Type B pancreatic cell (in vitro differentiated cells): ENCODE measurements around the gene GALNT13. TPM values are rescaled to one million over a fixed set of nuclear protein-coding genes. Genes with fewer than 3 reads are reported as not detected.
A peak's percentile ranks its signal among the peaks of the same experiment; 100 is the strongest.

Source experiments
- DNase-seq: peaks from one replicate; pipeline ENCODE4 v3.0.0; 2021; ENCODE audit warnings: mixed read lengths; ENCODE audit not compliant: unreplicated experiment; ENCODE audit errors: extremely low spot score
- H3K27ac Mint-ChIP-seq: 2 replicates; pipeline ENCODE4 v1.8.0; 2021; ENCODE audit warnings: mild to moderate bottlenecking, mixed read lengths
- H3K27me3 Mint-ChIP-seq: 2 replicates; pipeline ENCODE4 v1.8.0; 2021; ENCODE audit warnings: mixed read lengths
- H3K36me3 Mint-ChIP-seq: 2 replicates; pipeline ENCODE4 v1.8.0; 2021; ENCODE audit warnings: mixed read lengths
- H3K4me1 Mint-ChIP-seq: one replicate; pipeline ENCODE4 v1.8.0; 2021; ENCODE audit warnings: mixed read lengths; ENCODE audit not compliant: unreplicated experiment
- H3K4me3 Mint-ChIP-seq: 2 replicates; pipeline ENCODE4 v1.8.0; 2021; ENCODE audit warnings: mild to moderate bottlenecking, mixed read lengths
- H3K9me3 Mint-ChIP-seq: 2 replicates; pipeline ENCODE4 v1.8.0; 2021; ENCODE audit warnings: mixed read lengths
- total RNA-seq: library from RNA; stranded (reverse); gene quantifications from 2 replicates; pipeline ENCODE4 v1.2.1, GENCODE V29; 2021; ENCODE audit warnings: low replicate concordance
- TF ChIP-seq, protein P1 (sequence below): fragments of 200-600 bp; sonication (generic); conservative IDR thresholded peaks from 2 replicates; pipeline ENCODE4 v1.5.0; 2021; ENCODE audit warnings: antibody characterized with exemption, mild to moderate bottlenecking

GALNT13 gene
- total RNA-seq, 1 donor from 2014 or later = 5.9 TPM

DNA sequence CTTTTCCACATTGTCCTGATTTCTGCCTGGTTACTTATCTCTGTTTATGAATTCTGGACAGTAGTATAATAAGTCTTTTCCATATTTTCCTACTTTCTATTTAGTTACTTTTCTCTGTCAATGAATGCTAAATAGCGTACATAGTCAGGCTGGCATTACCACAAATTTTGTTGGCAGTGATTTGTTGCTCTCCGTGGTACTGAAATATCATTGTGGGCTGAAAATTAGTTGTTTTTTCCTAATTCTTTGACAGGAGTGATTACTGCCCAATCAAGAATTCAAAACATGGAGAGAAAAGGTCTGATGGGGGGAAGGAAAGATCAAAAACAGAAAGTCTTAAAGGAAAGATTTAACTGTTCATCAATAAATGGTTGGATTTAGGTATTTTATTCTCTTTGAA, 7.7 kb upstream of the GALNT13 start:
- Mint-ChIP-seq H3K9me3 (peaks cover 5% of the 10 kb centered on the region), H3K27ac (no peak overlapping the region), H3K27me3 (peaks cover 5% of the 10 kb centered on the region), H3K36me3 (no peaks in the 10 kb centered on the region), H3K4me1 (no peaks in the 10 kb centered on the region), H3K4me3 (no peak overlapping the region)
- TF ChIP-seq, protein P1, sequence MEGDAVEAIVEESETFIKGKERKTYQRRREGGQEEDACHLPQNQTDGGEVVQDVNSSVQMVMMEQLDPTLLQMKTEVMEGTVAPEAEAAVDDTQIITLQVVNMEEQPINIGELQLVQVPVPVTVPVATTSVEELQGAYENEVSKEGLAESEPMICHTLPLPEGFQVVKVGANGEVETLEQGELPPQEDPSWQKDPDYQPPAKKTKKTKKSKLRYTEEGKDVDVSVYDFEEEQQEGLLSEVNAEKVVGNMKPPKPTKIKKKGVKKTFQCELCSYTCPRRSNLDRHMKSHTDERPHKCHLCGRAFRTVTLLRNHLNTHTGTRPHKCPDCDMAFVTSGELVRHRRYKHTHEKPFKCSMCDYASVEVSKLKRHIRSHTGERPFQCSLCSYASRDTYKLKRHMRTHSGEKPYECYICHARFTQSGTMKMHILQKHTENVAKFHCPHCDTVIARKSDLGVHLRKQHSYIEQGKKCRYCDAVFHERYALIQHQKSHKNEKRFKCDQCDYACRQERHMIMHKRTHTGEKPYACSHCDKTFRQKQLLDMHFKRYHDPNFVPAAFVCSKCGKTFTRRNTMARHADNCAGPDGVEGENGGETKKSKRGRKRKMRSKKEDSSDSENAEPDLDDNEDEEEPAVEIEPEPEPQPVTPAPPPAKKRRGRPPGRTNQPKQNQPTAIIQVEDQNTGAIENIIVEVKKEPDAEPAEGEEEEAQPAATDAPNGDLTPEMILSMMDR = no peak
- no peak for DNase-seq

DNA sequence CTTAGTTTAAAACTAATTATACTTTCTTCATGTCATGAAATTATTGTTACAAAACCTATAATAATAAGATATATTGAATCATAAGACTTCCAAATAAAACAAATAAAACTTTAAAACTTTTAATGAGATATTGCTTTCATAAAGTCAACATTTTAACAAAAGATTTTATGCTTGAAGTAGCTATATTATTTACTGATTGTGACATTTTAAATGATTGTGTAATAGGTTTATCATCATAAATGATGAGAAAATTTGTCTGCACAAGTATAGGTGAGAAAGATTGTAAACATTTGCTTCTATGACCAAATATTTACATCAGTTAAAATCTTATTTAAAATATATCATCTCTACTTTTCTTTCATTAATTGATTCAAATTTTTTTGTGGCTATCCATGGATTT, 5.1 kb upstream of the GALNT13 start:
- no peak overlapping the region for H3K27ac Mint-ChIP-seq
- H3K27me3 Mint-ChIP-seq = peaks cover 28% of the 10 kb centered on the region
- peaks cover 5% of the 10 kb centered on the region for H3K9me3 Mint-ChIP-seq
- no peaks in the 10 kb centered on the region for H3K4me1 Mint-ChIP-seq
- no peak for DNase-seq
- H3K36me3 Mint-ChIP-seq = no peaks in the 10 kb centered on the region
- TF ChIP-seq, protein P1 = no peak
- H3K4me3 Mint-ChIP-seq = no peak overlapping the region

DNA sequence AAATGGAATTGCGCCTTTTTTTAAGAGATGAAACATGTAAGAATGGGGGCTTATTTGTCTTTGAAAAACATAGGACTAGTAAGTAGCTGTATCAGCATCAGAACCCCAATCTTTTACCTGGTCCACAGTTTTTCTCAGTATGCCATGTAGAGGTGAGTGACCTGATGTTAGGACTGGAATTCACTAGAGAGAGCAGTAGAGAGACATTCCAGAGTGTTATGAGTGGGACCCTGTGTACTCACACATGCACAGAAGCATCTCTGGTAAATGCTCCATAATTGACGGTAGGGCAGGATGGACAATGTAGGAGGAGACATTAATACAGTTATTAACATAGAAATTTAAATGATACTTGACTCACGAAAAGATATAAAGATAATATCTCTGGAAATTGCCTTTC, 1.4 kb upstream of the GALNT13 start:
- Mint-ChIP-seq H3K27ac (no peak overlapping the region), H3K4me3 (peak overlapping the region; percentile 79), H3K27me3 (peaks cover 52% of the 10 kb centered on the region), H3K36me3 (no peaks in the 10 kb centered on the region), H3K4me1 (peaks cover 16% of the 10 kb centered on the region), H3K9me3 (no peaks in the 10 kb centered on the region)
- DNase-seq = no peak
- TF ChIP-seq, protein P1 = peak; percentile 61

DNA sequence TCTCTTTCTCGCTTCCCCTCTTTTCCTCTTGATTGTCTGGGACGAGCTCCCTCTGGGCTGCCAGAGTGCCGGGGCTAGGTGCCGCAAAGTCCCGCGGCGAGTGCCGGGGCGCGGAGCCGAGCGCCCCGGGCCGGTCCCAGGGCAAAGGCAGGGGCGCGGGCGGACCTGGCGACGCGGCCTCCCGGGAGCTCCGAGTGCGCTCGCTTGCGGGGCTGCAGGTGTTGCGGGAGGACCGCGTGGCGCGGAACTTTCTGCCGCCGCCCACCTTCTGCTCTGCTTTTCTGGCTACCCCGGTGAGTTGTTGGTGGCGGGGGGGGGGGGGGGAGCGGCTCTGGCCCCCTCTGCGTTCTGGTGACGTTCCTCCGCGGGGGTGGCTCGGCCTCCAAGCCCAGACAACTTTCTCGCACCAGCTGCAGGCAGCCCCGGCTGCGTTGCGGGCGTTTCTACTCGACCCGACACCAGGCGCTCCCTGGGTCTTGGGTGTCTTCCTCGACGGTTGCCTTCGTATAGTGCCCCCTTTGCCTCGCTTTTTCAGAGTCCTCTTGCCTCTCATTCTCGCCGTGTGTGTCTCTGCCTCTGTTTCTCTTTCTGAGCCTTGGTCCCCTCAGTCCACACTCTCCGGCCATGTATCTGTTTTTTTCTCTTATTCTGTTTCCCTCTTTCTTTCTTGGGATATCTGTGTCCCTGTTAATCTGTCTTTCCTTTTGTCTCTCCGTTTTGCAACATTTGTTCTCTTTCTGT, 759 bp downstream of the GALNT13 start:
- peak; percentile 69 for DNase-seq
- H3K27ac Mint-ChIP-seq = peak overlapping the region; percentile 68
- H3K4me3 Mint-ChIP-seq = peak overlapping the region; percentile 96
- peaks cover 16% of the 10 kb centered on the region for H3K4me1 Mint-ChIP-seq
- H3K9me3 Mint-ChIP-seq = no peaks in the 10 kb centered on the region
- no peaks in the 10 kb centered on the region for H3K36me3 Mint-ChIP-seq
- peaks cover 61% of the 10 kb centered on the region for H3K27me3 Mint-ChIP-seq
- TF ChIP-seq, protein P1 = no peak

DNA sequence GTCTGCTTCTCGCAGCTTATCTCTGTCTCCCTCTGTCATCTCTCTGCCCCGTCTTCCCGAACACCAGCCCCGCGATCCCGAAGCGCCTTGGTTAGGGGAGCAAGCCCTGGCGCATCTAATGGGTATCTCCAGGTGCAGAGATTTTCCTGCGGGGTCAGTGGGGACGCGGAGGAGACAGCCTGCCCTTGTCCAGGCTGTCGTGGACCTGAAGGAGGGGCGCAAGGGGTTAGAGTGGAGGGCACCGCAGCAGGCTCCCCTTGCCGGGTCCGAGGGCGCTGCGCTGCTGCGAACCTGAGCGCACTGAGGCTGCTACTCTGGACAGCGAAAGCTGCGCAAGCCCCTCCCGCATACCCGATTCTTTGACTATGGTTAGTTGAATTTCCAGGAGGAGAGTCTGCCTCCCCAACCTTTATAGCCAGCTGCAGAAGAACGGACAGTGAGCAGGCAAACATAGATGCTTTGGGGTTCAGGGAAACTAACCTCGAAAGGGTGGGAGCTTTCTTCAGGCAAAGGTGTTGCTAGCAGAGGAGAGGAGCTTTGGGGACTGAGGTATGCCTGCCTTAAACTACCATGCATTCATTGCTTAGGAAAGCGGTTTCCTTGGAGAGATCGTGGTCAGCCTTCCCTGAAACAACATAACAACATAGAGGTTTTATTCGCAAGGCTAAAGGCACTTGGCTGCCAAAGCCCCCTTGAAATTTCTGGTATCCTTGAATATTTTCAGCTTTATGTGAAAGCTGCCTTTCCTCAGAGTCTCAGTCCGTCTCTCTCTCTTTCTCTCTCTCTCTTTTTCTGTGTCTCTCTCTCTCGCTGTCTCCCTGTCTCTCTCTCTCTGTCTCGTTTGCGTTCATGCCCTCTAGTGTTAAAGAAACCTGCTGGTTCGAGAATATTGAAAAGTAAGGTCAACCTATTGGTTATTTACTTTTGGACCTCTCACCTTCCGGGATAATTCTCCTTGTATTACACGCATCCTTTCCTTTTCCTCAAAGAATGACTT, 1.6 kb downstream of the GALNT13 start:
- TF ChIP-seq, protein P1 = no peak
- Mint-ChIP-seq H3K4me1 (peaks cover 16% of the 10 kb centered on the region), H3K36me3 (no peaks in the 10 kb centered on the region), H3K27me3 (peaks cover 57% of the 10 kb centered on the region), H3K9me3 (no peaks in the 10 kb centered on the region), H3K4me3 (peak overlapping the region; percentile 96), H3K27ac (peak overlapping the region; percentile 68)
- no peak for DNase-seq
